ENCODE results near the gene CFAP99. TPM values are rescaled to one million over a fixed set of nuclear protein-coding genes. Genes with fewer than 3 reads are reported as not detected.
A peak's percentile ranks its signal among the peaks of the same experiment; 100 is the strongest.

The CFAP99 gene
- total and polyA plus RNA-seq, 9 of the 15 experiments (the other 6 are each of a cell fraction or from before 2014, with no cell fraction given) = 0.07 to 0.18 (median 0.09) TPM; not detected in 6

GRCh38 chr4:2462218-2462991 is 43.6 kb downstream of the CFAP99 start (continued):
- TF ChIP-seq, protein P1, sequence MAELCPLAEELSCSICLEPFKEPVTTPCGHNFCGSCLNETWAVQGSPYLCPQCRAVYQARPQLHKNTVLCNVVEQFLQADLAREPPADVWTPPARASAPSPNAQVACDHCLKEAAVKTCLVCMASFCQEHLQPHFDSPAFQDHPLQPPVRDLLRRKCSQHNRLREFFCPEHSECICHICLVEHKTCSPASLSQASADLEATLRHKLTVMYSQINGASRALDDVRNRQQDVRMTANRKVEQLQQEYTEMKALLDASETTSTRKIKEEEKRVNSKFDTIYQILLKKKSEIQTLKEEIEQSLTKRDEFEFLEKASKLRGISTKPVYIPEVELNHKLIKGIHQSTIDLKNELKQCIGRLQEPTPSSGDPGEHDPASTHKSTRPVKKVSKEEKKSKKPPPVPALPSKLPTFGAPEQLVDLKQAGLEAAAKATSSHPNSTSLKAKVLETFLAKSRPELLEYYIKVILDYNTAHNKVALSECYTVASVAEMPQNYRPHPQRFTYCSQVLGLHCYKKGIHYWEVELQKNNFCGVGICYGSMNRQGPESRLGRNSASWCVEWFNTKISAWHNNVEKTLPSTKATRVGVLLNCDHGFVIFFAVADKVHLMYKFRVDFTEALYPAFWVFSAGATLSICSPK (IDR thresholded peaks at IDR 0.05; ENCODE audit: borderline replicate concordance) = no peak
- TF ChIP-seq PTBP1 (IDR thresholded peaks at IDR 0.05; ENCODE audit: low read depth, low read length) = no peak
- peak; percentile 58 for TF ChIP-seq RBFOX2 (IDR thresholded peaks at IDR 0.05; ENCODE audit: low read depth, low read length)
- peak; percentile 49; the same call in 1 of the 2 replicates for TF ChIP-seq ZNF224 (CRISPR knock-in tag; IDR thresholded peaks at IDR 0.05)
- peak; percentile 71 for TF ChIP-seq ZNF592 (IDR thresholded peaks at IDR 0.05)
- TF ChIP-seq, protein P2, sequence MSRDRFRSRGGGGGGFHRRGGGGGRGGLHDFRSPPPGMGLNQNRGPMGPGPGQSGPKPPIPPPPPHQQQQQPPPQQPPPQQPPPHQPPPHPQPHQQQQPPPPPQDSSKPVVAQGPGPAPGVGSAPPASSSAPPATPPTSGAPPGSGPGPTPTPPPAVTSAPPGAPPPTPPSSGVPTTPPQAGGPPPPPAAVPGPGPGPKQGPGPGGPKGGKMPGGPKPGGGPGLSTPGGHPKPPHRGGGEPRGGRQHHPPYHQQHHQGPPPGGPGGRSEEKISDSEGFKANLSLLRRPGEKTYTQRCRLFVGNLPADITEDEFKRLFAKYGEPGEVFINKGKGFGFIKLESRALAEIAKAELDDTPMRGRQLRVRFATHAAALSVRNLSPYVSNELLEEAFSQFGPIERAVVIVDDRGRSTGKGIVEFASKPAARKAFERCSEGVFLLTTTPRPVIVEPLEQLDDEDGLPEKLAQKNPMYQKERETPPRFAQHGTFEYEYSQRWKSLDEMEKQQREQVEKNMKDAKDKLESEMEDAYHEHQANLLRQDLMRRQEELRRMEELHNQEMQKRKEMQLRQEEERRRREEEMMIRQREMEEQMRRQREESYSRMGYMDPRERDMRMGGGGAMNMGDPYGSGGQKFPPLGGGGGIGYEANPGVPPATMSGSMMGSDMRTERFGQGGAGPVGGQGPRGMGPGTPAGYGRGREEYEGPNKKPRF (IDR thresholded peaks at IDR 0.05; ENCODE audit: low read depth, low read length) = no peak
- no peak for TF ChIP-seq KDM4B (IDR thresholded peaks at IDR 0.05; ENCODE audit: borderline replicate concordance in 2 of 2, low read depth in 1 of 2)
- no peak for TF ChIP-seq MLX (CRISPR knock-in tag; conservative IDR thresholded peaks at IDR 0.05)
- TF ChIP-seq IRF1 (CRISPR knock-in tag; IDR thresholded peaks at IDR 0.05; ENCODE audit: borderline replicate concordance) = no peak
- TF ChIP-seq YY1 (IDR thresholded peaks at IDR 0.05; ENCODE audit: borderline replicate concordance in 1 of 3, control insufficient read depth in 1 of 3, extremely low read depth in 1 of 3, insufficient read depth in 3 of 3, insufficient read length in 1 of 3, insufficient replicate concordance in 2 of 3, low read depth in 1 of 3, low read length in 2 of 3) = peak in 2 of 3 experiments; percentile 10 to 48
- TF ChIP-seq ATF2 (CRISPR knock-in tag; IDR thresholded peaks at IDR 0.05) = peak; percentile 60; the same call in 1 of the 2 replicates
- no peak for TF ChIP-seq MEF2D (tag; conservative IDR thresholded peaks at IDR 0.05; ENCODE audit: low read depth)

All from K562 (cell line).